22Rv1 (cell line): ENCODE data around the gene LRRC18.

Source experiments
- H3K27ac ChIP-seq: fragments of 450-650 bp; 2 replicates; pipeline ENCODE4 v1.5.1; 2017
- ZFX ChIP-seq: fragments of 450-650 bp; IDR thresholded peaks from 2 replicates; pipeline ENCODE4 v1.6.1; 2017; ENCODE audit warnings: antibody characterized with exemption, borderline replicate concordance
- TF ChIP-seq, protein P1 (sequence below): fragments of 450-650 bp; IDR thresholded peaks from 2 replicates; pipeline ENCODE4 v1.5.1; 2017; ENCODE audit warnings: mild to moderate bottlenecking

The LRRC18 gene

DNA sequence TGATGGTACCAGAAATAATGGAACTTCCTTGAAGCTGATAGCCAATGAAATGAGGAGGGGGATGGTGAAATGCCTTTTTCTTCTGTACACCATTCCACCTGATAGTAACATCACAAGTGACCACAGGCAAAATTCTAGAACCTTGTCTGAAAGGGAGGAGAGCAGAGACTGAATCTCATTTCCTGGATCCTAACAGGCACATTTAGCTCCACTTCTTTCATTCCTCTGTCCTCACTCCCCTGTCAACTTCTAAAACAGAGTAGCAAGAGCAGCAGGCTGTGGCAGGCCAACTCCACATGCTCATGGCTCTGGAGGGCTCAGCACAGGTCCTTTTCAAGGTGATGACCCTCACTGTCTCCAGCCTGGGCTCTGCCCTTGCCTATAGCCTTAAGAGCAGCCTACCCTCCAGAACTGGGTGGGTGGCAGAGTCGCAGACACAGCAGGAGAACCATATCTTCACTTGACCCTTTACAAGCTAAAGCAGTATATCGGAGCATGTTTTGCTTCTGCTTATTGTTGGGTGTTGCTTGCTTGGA is at the start of gene LRRC18:
TSS of gene LRRC18 (minus strand) at position 51 of the 536 bp plus-strand sequence. CDS start 25,685 bp downstream, outside the sequence.
- TF ChIP-seq, protein P1, sequence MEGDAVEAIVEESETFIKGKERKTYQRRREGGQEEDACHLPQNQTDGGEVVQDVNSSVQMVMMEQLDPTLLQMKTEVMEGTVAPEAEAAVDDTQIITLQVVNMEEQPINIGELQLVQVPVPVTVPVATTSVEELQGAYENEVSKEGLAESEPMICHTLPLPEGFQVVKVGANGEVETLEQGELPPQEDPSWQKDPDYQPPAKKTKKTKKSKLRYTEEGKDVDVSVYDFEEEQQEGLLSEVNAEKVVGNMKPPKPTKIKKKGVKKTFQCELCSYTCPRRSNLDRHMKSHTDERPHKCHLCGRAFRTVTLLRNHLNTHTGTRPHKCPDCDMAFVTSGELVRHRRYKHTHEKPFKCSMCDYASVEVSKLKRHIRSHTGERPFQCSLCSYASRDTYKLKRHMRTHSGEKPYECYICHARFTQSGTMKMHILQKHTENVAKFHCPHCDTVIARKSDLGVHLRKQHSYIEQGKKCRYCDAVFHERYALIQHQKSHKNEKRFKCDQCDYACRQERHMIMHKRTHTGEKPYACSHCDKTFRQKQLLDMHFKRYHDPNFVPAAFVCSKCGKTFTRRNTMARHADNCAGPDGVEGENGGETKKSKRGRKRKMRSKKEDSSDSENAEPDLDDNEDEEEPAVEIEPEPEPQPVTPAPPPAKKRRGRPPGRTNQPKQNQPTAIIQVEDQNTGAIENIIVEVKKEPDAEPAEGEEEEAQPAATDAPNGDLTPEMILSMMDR: no peak
- no peak within 1 kb of the TSS for H3K27ac ChIP-seq

DNA sequence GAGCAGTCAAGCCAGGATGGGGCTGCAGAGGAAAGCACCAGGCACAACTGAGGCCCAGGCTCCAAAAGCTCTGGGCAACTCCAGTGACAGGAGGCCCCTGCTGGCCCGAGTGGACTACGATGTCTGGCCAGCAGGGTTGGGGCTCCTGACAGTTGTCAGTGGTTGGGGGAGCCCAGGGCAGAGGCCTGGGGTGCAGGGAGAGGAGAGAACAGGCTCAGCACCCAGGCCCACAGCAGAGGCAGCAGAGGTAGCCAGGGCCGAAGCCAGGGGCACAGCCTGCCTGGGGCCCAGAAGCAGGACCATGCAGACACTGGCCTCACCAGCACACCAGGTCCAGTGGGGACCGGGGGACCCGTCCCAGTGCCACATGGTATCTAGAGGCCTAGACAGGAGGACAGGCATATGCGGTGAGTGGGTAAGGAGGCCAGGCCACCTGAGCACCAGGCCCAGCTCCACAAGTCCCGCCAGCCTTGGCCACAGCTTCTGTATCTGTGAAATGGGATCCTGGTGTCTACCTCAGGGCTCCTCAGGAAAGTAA is 46.0 kb upstream of the LRRC18 start:
- no peak for TF ChIP-seq ZFX
- TF ChIP-seq, protein P1: no peak
- no peak overlapping the region for H3K27ac ChIP-seq

DNA sequence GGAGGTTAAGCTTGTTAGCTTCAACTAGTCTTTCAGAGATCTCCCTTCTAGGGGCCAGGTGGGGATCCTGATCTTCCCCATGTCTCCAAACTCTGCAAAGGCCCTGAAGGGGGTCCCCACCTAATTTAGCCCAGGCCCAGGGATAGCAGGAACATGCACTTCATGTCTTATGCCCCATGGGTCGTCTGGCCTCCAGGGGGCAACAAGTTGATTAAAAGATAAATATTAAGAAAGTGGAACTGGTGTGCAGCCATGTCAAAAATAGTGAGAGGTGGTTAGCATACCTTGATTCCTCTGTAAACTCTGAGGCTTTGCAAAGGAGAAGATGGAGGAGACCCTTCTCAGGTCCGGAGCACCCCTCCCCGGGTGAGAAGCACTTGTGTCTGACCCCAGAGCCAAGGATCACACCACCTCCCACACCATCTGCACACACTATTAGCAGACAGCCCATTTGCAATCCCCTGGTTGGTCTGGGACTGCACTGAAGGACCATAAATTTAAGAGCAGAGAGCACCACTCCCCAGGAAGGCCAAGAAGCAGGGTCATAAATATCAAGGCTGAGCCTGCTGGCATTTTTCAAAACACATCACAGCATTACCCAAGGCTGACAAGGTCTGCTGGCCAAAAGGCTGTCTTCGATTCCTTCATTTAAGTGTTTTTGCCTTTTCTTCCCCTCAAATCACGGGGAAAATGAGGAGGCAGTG is 44.2 kb upstream of the LRRC18 start:
- no peak overlapping the region for H3K27ac ChIP-seq
- TF ChIP-seq, protein P1: no peak
- TF ChIP-seq ZFX: no peak

DNA sequence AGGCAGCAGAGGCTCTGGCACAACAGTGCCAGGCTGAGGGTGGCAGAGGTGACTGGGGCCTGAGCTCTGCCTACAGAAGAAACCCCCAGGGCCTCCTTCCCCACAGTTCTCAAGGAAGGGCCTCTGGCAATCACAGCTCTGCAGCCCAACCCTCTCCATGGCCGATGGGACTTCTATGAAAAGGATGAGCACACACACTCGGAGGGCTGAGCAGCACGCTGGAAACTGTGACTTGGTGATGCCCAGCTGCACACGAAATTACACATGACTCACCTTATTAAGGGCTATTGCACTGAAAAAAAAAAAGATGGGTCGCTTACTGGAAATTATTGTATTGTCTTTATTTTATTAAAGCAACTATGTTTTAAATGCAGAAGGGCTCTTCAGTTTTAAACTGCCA is 42.9 kb upstream of the LRRC18 start:
- TF ChIP-seq ZFX: no peak
- TF ChIP-seq, protein P1: no peak
- no peak overlapping the region for H3K27ac ChIP-seq

DNA sequence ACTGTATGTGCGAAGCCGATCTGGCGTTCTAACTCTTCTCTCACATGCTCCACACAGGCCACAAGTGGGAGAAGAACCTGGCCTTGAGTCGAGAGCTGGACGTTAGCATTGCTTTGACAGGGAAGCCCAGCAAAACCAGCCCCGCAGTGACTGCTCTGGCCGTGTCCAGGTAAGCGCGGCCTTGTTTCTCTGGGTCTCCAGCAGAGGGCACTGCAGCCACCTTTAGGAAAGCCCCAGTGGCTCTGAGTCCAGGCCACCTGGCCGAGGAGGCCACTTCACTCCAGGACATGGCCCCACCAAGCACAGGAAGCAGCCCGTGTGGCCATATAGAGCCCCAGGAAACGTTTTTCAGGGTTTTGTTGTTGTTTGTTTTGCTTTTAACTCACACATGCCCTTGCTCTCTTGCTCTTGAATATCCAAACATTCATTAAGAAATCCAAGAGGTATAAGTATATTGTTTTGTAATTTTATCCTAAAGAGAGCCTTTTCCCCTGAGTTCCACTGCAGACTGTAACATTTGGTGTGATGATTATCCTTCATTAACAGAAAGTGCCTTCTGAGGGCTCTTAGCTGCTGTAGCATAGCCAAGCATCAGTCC is 41.8 kb upstream of the LRRC18 start:
- TF ChIP-seq, protein P1: peak; percentile 90
- no peak for TF ChIP-seq ZFX

DNA sequence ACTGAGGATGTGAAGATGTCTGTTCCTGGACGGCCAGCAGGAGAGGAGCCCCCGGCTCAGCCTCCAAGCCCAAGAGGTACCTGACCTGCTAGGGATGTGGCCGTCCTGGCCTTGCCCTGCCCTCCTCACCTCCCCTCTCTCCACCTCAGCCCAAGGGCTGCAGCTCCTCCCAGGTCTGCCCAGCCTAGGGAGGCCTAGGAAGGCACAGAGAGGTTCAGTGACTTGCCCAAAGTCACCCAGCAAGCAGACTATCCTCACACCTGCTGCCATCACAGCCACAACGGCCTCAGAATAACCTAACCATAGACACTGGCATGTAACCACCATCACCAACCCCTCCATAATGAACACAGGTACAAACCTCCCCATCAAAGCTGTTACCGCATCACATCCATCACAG is 38.7 kb upstream of the LRRC18 start:
- TF ChIP-seq, protein P1: no peak
- no peak for TF ChIP-seq ZFX

More for the DNA sequence above, 41.8 kb upstream of the LRRC18 start:
- no peak overlapping the region for H3K27ac ChIP-seq

DNA sequence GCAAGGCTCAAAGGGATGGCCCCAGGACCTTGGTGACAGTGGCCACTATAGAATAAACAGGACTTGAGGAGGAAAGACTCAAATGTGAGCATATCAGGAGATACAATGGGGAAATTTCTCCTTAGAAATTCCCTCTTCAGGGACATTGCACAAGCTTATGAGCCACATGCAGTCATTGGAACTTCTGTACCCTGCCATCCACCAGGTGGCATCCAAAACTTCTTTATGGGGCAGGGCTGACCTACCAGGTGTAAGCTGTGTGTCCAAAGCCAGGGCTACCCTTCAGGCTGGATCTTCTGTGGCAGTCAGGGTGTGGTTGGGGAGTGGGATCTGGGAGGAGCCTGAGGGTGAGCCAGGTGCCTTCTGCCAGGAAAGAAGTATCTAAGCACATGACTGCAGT is 36.6 kb upstream of the LRRC18 start:
- H3K27ac ChIP-seq: no peak overlapping the region
- no peak for TF ChIP-seq ZFX
- TF ChIP-seq, protein P1: peak; percentile 21; the same call in 1 of the 2 replicates

More for the DNA sequence above, 38.7 kb upstream of the LRRC18 start:
- no peak overlapping the region for H3K27ac ChIP-seq
